Stimulated activated memory B cell treated with anti-CD40 and anti-IgM and Interleukin-4, amounts not matched to agents 10 μg/mL and 1 μg/mL and 100 μg/mL, for 72 hours (primary cell): ENCODE results near the gene GCSAM.
"Not testable (repeated sequence)": the region's sequence is repeated elsewhere in the genome, so short reads cannot be mapped to it uniquely, and the experiment has no call there.

Source experiments
- ATAC-seq: fragments of 150-1000 bp; cut with Tn5 transposase; 2 replicates; pipeline ENCODE4 v1.10.0; 2021
- H3K27ac Mint-ChIP-seq: one replicate; pipeline ENCODE4 v1.8.0; 2022; ENCODE audit warnings: mild to moderate bottlenecking, mixed read lengths
- H3K27me3 Mint-ChIP-seq: one replicate; pipeline ENCODE4 v1.8.0; 2022; ENCODE audit warnings: mixed read lengths
- H3K36me3 Mint-ChIP-seq: one replicate; pipeline ENCODE4 v1.8.0; 2022; ENCODE audit warnings: mixed read lengths
- H3K4me1 Mint-ChIP-seq: one replicate; pipeline ENCODE4 v1.8.0; 2022; ENCODE audit warnings: mixed read lengths
- H3K4me3 Mint-ChIP-seq: one replicate; pipeline ENCODE4 v1.8.0; 2022; ENCODE audit warnings: mild to moderate bottlenecking, moderate library complexity, mixed read lengths
- H3K9me3 Mint-ChIP-seq: one replicate; pipeline ENCODE4 v1.8.0; 2022; ENCODE audit warnings: mixed read lengths

The GCSAM gene

DNA sequence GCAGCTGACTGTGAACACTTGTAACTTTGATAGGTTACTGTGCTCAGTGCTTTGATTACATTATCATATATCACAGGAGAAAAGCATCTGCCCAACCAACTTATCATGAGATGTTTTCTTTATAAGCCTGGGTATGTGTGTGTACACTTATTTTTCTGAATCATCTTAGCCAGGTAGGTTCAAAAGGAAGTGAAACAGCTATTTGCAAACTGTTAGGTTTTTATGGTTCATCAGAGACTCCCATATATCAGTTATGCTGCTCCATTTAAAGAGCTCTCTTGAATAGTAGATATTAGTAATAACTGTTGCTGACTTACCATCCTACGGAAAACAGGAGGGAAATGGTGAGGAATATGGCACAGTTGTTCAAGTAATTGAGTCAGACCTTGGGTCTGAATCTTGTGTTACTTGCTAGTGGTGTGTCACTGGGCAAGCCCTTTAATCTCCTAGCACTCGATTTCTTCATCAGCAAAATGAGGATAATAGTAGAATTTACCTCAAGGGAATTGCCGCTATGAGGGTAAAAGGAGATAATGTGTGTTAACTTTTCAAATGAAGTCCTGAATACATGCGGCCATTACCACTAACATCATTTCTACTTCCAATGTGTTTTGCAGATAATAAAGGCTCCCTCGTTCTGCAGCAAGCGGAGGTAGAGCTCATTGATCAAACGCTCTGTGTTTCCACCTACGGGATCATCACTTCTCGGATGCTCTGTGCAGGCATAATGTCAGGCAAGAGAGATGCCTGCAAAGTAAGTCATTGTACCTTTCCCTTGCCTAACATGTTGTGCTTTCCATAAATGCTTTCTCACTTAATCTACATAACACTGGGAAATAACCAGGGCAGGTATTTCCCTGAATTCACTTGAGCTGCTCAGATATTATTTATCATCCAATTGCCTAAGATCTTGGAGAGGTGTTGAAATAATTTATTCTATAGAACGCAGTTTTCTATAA, 54.6 kb downstream of the GCSAM start:
- no peak overlapping the region for H3K4me3 Mint-ChIP-seq
- H3K36me3 Mint-ChIP-seq, result no peaks in the 10 kb centered on the region
- no peaks in the 10 kb centered on the region for H3K4me1 Mint-ChIP-seq
- no peaks in the 10 kb centered on the region for H3K9me3 Mint-ChIP-seq
- no peak for ATAC-seq
- no peak overlapping the region for H3K27ac Mint-ChIP-seq
- peaks cover 12% of the 10 kb centered on the region for H3K27me3 Mint-ChIP-seq

DNA sequence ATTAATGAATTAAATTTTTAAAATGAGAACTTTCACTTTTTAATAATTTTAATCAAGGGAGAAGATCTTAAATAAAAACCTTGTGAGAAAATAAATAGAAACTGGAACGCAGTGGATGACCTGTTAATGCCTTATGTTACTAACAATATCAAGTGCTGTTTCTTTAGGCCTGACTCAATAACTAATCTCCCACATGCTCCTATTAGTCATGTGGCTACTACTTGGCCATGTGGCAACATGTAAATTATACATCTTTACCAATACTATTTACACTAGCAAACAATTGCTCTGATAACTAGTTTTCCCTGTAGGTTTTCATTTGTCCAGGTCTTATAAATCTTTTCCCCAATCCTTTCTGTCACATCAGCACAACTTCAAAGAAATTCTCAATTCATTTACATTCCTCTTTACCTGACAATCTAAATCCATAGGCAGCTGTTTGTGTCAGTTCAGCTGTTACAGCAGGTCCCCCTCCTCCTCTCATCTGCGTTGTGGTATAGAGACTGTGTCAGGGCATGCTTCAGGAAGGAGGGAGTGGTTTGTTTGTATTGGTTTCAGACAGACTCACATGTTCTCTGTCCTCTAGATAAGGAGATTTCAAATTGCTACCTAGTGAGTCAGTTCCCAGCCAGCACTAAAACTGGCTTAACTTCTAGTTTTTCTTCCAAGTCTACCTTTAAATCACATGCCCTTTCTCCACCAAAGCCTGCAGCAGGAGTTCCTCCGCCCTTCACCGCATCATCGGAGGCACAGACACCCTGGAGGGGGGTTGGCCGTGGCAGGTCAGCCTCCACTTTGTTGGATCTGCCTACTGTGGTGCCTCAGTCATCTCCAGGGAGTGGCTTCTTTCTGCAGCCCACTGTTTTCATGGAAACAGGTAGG, 58.2 kb downstream of the GCSAM start:
- no peaks in the 10 kb centered on the region for H3K9me3 Mint-ChIP-seq
- no peaks in the 10 kb centered on the region for H3K4me1 Mint-ChIP-seq
- no peak for ATAC-seq
- no peaks in the 10 kb centered on the region for H3K36me3 Mint-ChIP-seq
- peaks cover 21% of the 10 kb centered on the region for H3K27me3 Mint-ChIP-seq
- no peak overlapping the region for H3K27ac Mint-ChIP-seq
- H3K4me3 Mint-ChIP-seq, result no peak overlapping the region

DNA sequence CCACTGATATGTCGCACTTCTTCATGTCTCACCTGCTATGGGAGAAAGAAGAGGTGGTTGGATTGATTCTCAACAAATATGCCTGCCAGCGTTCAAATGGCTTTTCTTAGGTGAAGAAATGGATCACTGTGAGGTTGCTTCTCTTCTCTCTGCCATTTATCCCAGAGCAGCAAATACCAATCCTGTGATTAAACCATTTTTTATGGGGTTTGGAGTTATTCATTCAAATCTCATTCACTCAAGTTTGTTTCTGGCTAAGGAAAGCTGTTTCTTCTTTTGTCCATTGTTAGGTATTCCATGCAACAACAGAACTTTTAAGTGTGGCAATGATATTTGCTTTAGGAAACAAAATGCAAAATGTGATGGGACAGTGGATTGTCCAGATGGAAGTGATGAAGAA, 59.0 kb downstream of the GCSAM start:
- no peak overlapping the region for H3K27ac Mint-ChIP-seq
- ATAC-seq, result no peak
- no peak overlapping the region for H3K4me3 Mint-ChIP-seq
- no peaks in the 10 kb centered on the region for H3K9me3 Mint-ChIP-seq
- peaks cover 27% of the 10 kb centered on the region for H3K27me3 Mint-ChIP-seq
- H3K4me1 Mint-ChIP-seq, result no peaks in the 10 kb centered on the region
- no peaks in the 10 kb centered on the region for H3K36me3 Mint-ChIP-seq

DNA sequence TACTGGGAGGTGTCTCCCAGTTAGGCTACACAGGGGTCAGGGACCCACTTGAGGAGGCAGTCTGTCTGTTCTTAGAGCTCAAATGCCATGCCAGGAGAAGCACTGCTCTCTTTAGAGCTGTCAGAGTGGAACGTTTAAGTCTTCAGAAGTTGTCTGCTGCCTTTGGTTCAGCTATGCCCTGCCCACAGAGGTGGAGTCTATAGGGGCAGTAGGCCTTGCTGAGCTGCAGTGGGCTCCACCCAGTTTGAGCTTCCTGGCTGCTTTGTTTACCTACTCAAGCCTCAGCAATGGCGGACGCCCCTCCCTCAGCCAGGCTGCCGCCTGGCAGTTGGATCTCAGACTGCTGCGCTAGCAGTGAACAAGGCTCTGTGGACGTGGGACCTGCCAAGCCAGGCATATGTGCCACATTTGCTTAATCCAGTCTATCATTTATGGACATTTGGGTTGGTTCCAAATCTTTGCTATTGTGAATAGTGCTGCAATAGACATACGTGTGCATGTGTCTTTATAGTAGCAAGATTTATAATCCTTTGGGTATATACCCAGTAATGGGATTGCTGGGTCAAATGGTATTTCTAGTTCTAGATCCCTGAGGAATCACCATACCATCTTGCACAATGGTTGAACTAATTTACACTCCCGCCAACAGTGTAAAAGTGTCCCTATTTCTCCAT, 60.5 kb downstream of the GCSAM start:
- not testable (repeated sequence) for H3K4me1 Mint-ChIP-seq, H3K36me3 Mint-ChIP-seq, H3K27ac Mint-ChIP-seq, H3K4me3 Mint-ChIP-seq, H3K9me3 Mint-ChIP-seq, ATAC-seq
- peaks cover 27% of the 10 kb centered on the region for H3K27me3 Mint-ChIP-seq
